Measurements from ENCODE around the gene AGBL2.
"Not testable (repeated sequence)": the region's sequence is repeated elsewhere in the genome, so short reads cannot be mapped to it uniquely, and the experiment has no call there.

The AGBL2 gene

GRCh38 chr11:47669856-47670255, 45.3 kb downstream of the AGBL2 start:
- no peaks in the 10 kb centered on the region for H3K27me3 ChIP-seq (ENCODE audit: low read depth)
- H3K36me3 ChIP-seq (replicated peaks) = no peaks in the 10 kb centered on the region
- H3K4me1 ChIP-seq = no peaks in the 10 kb centered on the region
- no peak overlapping the region for H3K4me3 ChIP-seq
- in situ Hi-C loops (cut with MboI; ENCODE audit: low sequenced_read_pairs) = no loop called here
- H3K9me3 ChIP-seq = no peaks in the 10 kb centered on the region
- DNase-seq (ENCODE audit: low spot score in 2 of 2) = no peak

DNA sequence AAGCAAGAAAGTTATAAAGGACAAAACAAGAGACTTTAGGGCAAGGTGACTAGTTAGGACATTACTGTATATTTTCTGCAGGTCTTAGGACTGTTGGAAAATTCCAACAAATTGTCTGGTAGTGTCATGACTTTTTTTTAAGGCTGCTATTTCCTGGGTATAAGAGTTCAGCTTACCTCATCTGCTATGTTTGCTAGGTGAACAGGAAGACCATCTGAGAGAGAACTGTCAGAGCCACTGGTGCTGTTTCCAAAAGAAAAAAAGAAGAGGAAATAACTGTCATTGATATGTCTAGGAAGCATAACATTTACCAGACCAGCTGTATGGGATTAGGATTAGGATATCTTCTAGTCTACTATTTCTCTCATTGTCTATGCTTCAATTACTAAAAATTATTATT, 46.5 kb downstream of the AGBL2 start:
- H3K27me3 ChIP-seq (ENCODE audit: low read depth) = no peaks in the 10 kb centered on the region
- no peaks in the 10 kb centered on the region for H3K36me3 ChIP-seq (replicated peaks)
- no peaks in the 10 kb centered on the region for H3K4me1 ChIP-seq
- no peak overlapping the region for H3K4me3 ChIP-seq
- DNase-seq (ENCODE audit: low spot score in 2 of 2) = no peak
- in situ Hi-C loops (cut with MboI; ENCODE audit: low sequenced_read_pairs) = no loop called here
- H3K9me3 ChIP-seq = no peaks in the 10 kb centered on the region

DNA sequence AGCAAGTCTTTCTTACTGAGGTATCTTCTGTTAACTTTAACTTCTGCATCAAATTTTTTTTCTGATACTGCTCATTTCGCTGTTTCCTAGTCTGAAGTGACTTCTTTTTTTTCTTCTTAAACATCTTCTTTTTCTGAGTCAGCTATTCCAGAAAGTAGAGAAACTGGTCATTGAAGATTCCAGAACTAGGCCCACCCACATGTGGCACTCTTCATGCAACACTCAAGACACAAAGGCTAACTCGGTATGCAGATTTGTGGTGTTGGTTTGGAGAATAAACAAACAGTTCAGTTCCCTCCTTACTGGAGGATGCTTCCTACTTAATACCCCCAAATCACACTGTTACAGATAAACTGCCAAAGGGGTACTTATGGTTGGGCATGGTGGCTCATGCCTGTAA, 47.6 kb downstream of the AGBL2 start:
- Histone ChIP-seq H3K36me3 (replicated peaks) (no peaks in the 10 kb centered on the region), H3K27me3 (ENCODE audit: low read depth) (no peaks in the 10 kb centered on the region), H3K4me3 (no peak overlapping the region), H3K4me1 (no peaks in the 10 kb centered on the region), H3K9me3 (no peaks in the 10 kb centered on the region)
- DNase-seq (ENCODE audit: low spot score in 2 of 2) = no peak
- in situ Hi-C loops (cut with MboI; ENCODE audit: low sequenced_read_pairs) = no loop called here

- in situ Hi-C loops (cut with MboI; ENCODE audit: low sequenced_read_pairs) = no loop called here
- Histone ChIP-seq H3K9me3 (no peaks in the 10 kb centered on the region), H3K4me3 (no peak overlapping the region), H3K4me1 (no peaks in the 10 kb centered on the region), H3K27me3 (ENCODE audit: low read depth) (no peaks in the 10 kb centered on the region), H3K36me3 (replicated peaks) (no peaks in the 10 kb centered on the region)
- DNase-seq (ENCODE audit: low spot score in 2 of 2) = no peak
Measured at GRCh38 chr11:47667135-47667534, 48.0 kb downstream of the AGBL2 start.

- in situ Hi-C loops (cut with MboI; ENCODE audit: low sequenced_read_pairs); DNase-seq (ENCODE audit: low spot score in 2 of 2); H3K4me1 ChIP-seq; H3K4me3 ChIP-seq; H3K9me3 ChIP-seq; H3K27me3 ChIP-seq (ENCODE audit: low read depth); H3K36me3 ChIP-seq (replicated peaks): not testable (repeated sequence)
Measured at GRCh38 chr11:47664936-47665335, 50.2 kb downstream of the AGBL2 start.

DNA sequence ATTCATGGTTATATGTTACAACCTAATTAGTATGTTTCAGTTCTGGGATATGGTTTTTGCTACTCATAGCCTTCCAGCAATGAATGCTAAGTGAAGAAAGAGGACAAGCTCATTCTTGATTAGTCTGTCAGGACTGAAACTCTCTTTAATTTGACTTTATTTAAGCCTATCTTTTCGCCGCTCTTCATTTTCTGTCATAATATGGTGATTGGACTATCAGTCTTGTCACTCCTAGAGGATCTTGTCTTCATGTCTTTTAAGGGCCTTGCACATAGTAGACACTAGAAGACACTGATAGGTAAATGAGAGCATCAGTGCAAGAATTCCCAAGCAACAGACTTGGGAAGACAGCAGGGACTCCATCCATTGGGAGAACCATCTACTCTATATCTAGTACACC, 53.9 kb downstream of the AGBL2 start:
- in situ Hi-C loops (cut with MboI; ENCODE audit: low sequenced_read_pairs) = no loop called here
- Histone ChIP-seq H3K9me3 (no peaks in the 10 kb centered on the region), H3K36me3 (replicated peaks) (no peaks in the 10 kb centered on the region), H3K27me3 (ENCODE audit: low read depth) (no peaks in the 10 kb centered on the region), H3K4me1 (no peaks in the 10 kb centered on the region), H3K4me3 (no peak overlapping the region)
- no peak for DNase-seq (ENCODE audit: low spot score in 2 of 2)

GRCh38 chr11:47659276-47659675, 55.9 kb downstream of the AGBL2 start:
- H3K9me3 ChIP-seq = no peaks in the 10 kb centered on the region
- no peaks in the 10 kb centered on the region for H3K27me3 ChIP-seq (ENCODE audit: low read depth)
- H3K4me3 ChIP-seq = no peak overlapping the region
- H3K4me1 ChIP-seq = no peaks in the 10 kb centered on the region
- in situ Hi-C loops (cut with MboI; ENCODE audit: low sequenced_read_pairs) = no loop called here
- no peaks in the 10 kb centered on the region for H3K36me3 ChIP-seq (replicated peaks)
- no peak for DNase-seq (ENCODE audit: low spot score in 2 of 2)

DNA sequence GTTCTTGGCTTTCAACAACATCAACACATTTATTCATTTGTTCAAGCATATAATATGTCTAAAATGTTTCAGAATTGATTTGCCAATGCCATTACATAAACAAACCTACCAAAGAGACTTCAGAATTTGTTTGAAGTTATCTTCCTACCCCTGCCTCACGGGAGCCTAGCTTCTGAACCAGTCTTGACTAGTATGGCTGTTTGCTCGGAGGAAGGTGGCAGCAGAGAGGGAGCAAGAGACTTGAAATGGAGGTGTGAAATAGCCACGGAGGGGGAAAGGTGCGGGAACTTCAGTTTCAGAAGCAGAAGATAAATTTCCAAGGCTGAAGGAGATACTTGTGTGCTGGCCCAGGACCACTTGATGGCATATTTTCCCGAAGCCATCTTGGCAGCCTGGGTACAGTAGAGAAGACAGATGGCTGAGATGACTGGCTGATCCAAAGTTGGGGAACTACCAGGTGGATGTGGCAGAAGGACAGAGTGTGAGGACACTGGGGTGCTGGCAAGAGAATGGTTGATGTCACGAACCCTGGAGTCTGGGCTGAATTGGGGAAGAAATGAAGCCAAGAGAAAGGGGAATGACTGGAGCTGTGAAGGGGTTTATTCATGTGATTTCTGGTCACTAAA, 58.8 kb downstream of the AGBL2 start:
- in situ Hi-C loops (cut with MboI; ENCODE audit: low sequenced_read_pairs) = no loop called here
- Histone ChIP-seq H3K4me3 (no peak overlapping the region), H3K27me3 (ENCODE audit: low read depth) (no peaks in the 10 kb centered on the region), H3K4me1 (no peaks in the 10 kb centered on the region), H3K36me3 (replicated peaks) (no peaks in the 10 kb centered on the region), H3K9me3 (peaks cover 6% of the 10 kb centered on the region; the same call in 1 of the 2 replicates)
- DNase-seq (ENCODE audit: low spot score in 2 of 2) = no peak

DNA sequence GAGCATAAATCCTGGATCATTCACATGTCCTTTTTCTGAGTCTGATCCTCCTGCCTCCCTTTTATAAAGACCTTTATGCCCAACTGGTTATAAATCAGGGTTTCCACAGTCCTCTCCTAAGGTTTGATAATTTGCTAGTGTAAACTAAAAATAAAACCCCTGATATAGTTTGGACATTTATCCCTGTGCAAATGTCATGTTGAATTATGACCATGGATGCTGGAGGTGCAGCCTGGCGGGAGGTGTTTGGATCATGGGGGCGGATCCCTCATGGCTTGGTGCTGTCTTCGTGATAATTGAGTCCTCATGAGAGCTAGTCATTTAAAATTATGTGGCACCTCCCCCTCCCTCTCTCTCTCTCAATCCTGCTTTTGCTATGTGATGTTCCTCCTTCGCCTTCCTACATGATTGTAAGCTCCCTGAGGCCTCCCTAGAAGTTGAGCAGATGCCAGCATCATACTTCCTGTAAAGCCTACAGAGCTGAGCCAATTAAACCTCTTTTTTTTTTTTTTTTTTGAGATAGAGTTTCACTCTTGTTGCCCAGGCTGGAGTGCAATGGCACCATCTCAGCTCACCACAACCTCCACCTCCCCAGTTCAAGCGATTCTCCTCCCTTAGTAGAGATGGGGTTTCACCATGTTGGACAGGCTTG, 63.2 kb downstream of the AGBL2 start:
- H3K4me3 ChIP-seq = no peak overlapping the region
- no peaks in the 10 kb centered on the region for H3K27me3 ChIP-seq (ENCODE audit: low read depth)
- no peaks in the 10 kb centered on the region for H3K4me1 ChIP-seq
- in situ Hi-C loops (cut with MboI; ENCODE audit: low sequenced_read_pairs) = no loop called here
- peaks cover 7% of the 10 kb centered on the region; the same call in 1 of the 2 replicates for H3K9me3 ChIP-seq
- no peaks in the 10 kb centered on the region for H3K36me3 ChIP-seq (replicated peaks)
- no peak for DNase-seq (ENCODE audit: low spot score in 2 of 2)

- H3K36me3 ChIP-seq (replicated peaks) = no peaks in the 10 kb centered on the region
- peaks cover 7% of the 10 kb centered on the region; the same call in 1 of the 2 replicates for H3K9me3 ChIP-seq
- in situ Hi-C loops (cut with MboI; ENCODE audit: low sequenced_read_pairs) = loop anchor here (10.0 to 25.0 kb wide), 2 partner anchors 66 to 463 kb away; partner anchors contain the start of gene AGBL2
- no peaks in the 10 kb centered on the region for H3K27me3 ChIP-seq (ENCODE audit: low read depth)
- DNase-seq (ENCODE audit: low spot score in 2 of 2) = no peak
- H3K4me3 ChIP-seq = no peak overlapping the region
- H3K4me1 ChIP-seq = no peaks in the 10 kb centered on the region
Measured at GRCh38 chr11:47649276-47649675, 65.9 kb downstream of the AGBL2 start.

DNA sequence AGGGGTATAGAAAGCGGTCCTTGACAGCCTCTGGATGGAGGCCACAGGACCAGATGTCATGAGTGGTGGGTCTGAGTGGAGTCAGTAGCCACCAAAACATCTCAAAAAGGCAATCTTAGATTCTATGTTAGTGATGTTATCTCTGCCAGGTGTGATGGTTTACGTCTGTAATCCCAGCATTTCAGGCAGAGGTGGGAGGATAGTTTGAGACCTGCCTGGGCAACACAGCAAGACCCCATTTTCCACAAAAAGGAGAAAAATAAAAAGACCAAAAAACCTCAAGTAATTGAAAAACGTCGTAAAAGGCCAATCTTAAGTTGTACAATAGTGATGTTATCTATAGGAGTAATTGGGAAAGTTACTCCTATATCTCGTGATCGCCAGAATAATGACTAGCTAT, 69.2 kb downstream of the AGBL2 start:
- H3K36me3 ChIP-seq (replicated peaks) = no peaks in the 10 kb centered on the region; the same call in none of the 2 replicates
- H3K9me3 ChIP-seq = no peaks in the 10 kb centered on the region
- peaks cover 9% of the 10 kb centered on the region for H3K4me1 ChIP-seq
- DNase-seq (ENCODE audit: low spot score in 2 of 2) = no peak
- H3K4me3 ChIP-seq = no peak overlapping the region
- no peaks in the 10 kb centered on the region for H3K27me3 ChIP-seq (ENCODE audit: low read depth)
- in situ Hi-C loops (cut with MboI; ENCODE audit: low sequenced_read_pairs) = loop anchor here (10.0 to 25.0 kb wide), 2 partner anchors 69 to 466 kb away; partner anchors contain the start of gene AGBL2

- H3K27me3 ChIP-seq (ENCODE audit: low read depth) = no peaks in the 10 kb centered on the region
- DNase-seq (ENCODE audit: low spot score in 2 of 2) = no peak
- H3K4me3 ChIP-seq = no peak overlapping the region
- no peaks in the 10 kb centered on the region; the same call in none of the 2 replicates for H3K36me3 ChIP-seq (replicated peaks)
- in situ Hi-C loops (cut with MboI; ENCODE audit: low sequenced_read_pairs) = loop anchor here (10.0 to 25.0 kb wide), 2 partner anchors 69 to 467 kb away; partner anchors contain the start of gene AGBL2
- H3K9me3 ChIP-seq = no peaks in the 10 kb centered on the region
- peaks cover 11% of the 10 kb centered on the region for H3K4me1 ChIP-seq
Measured at GRCh38 chr11:47645500-47645899, 69.7 kb downstream of the AGBL2 start.

DNA sequence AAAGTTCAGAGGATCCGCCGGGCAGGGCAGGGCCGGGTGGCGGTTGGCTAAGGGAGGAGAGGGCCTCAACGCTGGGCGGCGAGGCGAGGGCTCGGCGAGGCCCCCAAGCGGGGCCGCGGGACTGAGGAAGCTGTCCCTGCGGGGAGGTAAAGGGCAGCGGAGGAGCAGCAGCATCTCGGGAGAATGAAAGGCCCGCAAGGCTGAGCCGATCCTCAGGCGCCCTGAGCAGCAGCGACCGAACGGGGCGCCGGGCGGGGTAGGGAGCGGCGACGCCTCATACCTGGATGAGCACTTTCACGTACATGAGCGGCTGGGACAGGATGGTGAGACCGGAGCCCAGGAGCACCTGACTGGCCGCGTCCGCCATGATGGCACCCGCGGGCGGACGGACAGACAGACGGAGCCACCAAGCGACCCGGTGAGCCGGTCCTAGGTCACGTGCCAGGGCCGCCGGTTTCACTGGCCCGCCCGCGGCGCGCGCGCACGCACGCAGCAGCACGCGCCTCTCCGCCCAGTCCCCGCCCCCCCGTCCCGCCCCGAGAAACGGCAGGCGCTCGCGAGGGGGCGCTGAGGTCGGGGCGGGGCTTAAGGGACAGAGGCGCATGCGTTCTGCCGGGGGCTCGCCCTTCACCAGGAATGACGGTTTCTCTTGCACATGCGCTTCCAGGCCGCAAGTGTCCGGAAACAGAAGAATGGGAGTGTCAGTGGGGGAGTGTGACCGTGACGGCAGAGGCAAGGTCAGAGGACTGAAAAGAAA, 72.9 kb downstream of the AGBL2 start, which contains the start of gene MTCH2:
Gene MTCH2 (minus strand): TSS at position 461 of the 757 bp plus-strand sequence. CDS start 94 bp downstream, at position 367.
- in situ Hi-C loops (cut with MboI; ENCODE audit: low sequenced_read_pairs) = loop anchor here (10.0 to 25.0 kb wide), 2 partner anchors 73 to 470 kb away; partner anchors contain the start of gene AGBL2
- peak; percentile 98 for DNase-seq (ENCODE audit: low spot score in 2 of 2)

More for the DNA sequence above, 72.9 kb downstream of the AGBL2 start, which contains the start of gene MTCH2:
- Histone ChIP-seq H3K36me3 (replicated peaks) (peaks cover 22% of the 10 kb centered on the region), H3K4me3 (peak within 1 kb of the TSS; percentile 93), H3K27me3 (ENCODE audit: low read depth) (no peaks in the 10 kb centered on the region), H3K4me1 (peaks cover 15% of the 10 kb centered on the region), H3K9me3 (no peaks in the 10 kb centered on the region)
